DOHH2 (cell line): ENCODE data around the gene ASXL1.

ENCODE experiments used
- EZH2phosphoT487 ChIP-seq: fragments of 200-600 bp; sonication (generic); IDR thresholded peaks from 2 replicates; pipeline ENCODE4 v1.6.1; 2017; ENCODE audit warnings: borderline replicate concordance, mild to moderate bottlenecking, antibody characterized with exemption, low read length, moderate library complexity, mixed read lengths
- TF ChIP-seq, protein P1 (sequence below): fragments of 200-600 bp; sonication (generic); IDR thresholded peaks from one replicate; pipeline ENCODE4 v1.5.1; 2014; ENCODE audit warnings: antibody characterized with exemption, mild to moderate bottlenecking, low read depth, low read length; ENCODE audit not compliant: poor library complexity, severe bottlenecking

DNA sequence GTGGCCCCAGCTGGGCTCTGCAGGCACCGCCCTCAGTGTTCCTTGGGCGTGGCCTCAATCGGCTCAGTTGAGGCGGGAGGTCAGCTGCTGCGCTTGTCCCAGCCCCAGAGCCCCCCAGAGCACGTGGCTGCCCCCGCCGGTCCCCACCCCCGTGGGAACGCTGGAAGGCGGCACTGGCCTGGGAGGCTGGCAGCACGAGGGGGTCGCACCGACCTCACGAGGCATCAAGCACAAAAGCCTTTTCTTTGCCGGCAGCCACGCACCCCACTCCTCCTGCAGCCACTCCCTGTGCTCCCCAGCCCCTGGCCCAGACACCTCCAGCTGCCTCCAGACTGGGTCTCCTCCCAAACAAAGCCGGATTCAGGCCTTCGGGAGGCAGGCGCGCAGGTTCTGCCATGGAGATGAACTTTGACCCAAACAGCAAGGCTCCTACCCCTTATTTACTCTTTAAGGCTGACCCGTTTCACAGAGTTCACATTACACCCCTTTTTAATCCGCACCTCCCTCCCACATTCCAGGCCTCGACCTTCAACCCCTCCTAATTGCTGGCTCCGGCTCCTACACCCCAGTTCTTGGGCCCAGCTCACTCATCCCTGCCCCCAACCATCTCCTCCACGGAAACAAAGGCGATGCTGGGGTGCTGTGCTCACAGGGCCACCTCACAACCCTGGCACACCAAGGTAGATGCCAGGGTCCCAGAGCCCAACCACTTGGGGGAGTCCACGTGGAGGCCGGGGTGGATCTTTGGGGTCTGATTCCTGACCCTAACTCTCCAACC, 115.3 kb downstream of the ASXL1 start:
- TF ChIP-seq, protein P1, sequence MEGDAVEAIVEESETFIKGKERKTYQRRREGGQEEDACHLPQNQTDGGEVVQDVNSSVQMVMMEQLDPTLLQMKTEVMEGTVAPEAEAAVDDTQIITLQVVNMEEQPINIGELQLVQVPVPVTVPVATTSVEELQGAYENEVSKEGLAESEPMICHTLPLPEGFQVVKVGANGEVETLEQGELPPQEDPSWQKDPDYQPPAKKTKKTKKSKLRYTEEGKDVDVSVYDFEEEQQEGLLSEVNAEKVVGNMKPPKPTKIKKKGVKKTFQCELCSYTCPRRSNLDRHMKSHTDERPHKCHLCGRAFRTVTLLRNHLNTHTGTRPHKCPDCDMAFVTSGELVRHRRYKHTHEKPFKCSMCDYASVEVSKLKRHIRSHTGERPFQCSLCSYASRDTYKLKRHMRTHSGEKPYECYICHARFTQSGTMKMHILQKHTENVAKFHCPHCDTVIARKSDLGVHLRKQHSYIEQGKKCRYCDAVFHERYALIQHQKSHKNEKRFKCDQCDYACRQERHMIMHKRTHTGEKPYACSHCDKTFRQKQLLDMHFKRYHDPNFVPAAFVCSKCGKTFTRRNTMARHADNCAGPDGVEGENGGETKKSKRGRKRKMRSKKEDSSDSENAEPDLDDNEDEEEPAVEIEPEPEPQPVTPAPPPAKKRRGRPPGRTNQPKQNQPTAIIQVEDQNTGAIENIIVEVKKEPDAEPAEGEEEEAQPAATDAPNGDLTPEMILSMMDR = no peak
- TF ChIP-seq EZH2phosphoT487 = no peak
